Activated T-helper 1 cell treated with anti-CD3 and anti-CD28 coated beads, Interleukin-2, amount 50 U/mL, for 16 hours (primary cell): ENCODE data around the gene KAT2B.
"Not testable (repeated sequence)": the region's sequence is repeated elsewhere in the genome, so short reads cannot be mapped to it uniquely, and the experiment has no call there.

Experiments
- DNase-seq, 2 donors: peaks; one replicate each; pipeline ENCODE4 v3.0.0-alpha.2; 2020; ENCODE audit warnings: low read depth in 1 of 2, low spot score in 1 of 2

Gene KAT2B

DNA sequence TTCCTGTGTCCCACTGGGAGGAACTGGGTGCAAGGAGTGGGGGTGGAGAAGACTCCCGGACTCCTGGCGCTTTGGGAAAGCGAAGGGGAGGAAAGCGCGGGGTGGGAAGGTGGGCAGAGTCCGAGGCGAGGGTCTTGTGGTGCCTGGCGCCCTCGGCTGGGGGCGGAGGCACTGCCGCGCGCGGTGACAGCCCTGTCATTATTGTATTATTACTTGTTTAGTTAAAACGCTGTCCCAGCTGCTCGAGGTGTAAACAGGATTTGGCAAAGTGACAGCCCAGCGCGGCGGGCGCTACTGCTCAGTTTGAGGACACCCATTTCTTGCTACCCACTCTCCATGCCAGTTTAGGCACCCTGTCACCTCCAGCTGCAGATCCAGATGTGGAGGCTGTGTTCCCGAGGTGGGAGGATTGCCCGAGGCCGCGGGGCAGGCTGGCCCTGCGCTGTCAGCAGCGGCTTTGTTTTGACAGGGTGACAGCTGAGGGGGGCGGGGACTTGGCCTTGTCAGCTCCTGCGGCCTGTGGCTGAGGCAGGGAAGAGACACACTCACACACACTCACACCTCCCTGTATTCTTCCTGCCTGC lies 1.0 kb downstream of the KAT2B start:
- peak; percentile 46 to 51 for DNase-seq

DNA sequence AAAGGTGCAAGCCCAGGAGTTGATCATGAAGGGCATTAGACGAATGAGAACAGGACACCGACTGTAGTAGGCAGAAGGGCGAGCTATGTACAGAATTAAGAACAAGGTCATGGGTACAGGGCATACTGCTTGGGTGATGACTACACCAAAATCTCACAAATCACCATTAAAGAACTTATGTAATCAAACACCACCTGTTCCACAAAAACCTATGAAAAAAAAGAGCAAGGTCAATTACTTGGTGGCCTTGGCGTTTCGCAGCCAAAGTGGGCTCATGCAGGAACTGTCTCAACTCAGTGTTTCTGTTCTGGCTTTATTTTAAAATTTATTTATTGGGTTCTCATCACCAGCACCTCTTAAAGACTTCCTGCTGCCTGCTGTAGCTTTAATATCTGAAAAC lies 2.1 kb downstream of the KAT2B start:
- no peak for DNase-seq

DNA sequence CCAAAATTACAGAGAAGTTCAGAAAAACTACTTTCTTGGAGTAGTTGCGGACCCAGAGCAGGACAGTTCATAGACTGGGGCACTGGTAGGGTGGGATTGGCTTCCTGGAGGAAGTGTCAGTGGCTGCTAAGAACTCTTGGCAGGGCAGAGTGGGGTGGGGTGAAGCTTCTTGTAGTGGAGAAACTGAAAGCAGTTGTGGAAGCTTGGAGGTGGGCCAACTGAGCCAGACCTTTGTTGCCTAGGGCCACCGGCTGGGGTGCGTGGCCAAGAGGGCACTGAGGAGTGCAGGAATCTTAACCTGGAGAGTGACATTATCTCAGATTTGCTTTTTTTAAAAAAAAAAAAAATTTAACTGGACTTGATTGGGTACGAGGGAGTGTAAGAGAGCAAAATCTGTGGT lies 3.1 kb downstream of the KAT2B start:
- DNase-seq, result peak; percentile 18 to 19

DNA sequence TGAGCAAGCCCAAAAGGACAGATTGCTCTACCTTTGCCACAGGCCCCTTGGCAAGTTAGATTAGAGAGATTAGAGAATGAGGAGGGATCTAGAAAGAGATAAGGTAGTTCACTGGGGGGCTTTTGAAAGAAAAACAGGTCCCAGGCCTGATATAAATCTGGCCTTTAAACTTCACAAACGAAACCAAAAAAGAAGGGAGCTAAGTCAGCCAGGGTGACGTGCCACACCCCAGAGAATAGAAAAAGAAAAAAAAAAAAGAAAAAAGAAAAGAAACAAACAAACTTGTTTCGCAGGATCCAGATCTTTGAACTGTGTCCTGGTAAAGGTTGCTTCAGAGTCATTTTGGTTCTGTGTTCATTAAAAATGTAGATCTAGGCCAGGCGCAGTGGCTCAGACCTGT lies 3.6 kb downstream of the KAT2B start:
- no peak for DNase-seq

GRCh38 chr3:20045141-20045540 lies 4.9 kb downstream of the KAT2B start:
- not testable (repeated sequence) for DNase-seq

DNA sequence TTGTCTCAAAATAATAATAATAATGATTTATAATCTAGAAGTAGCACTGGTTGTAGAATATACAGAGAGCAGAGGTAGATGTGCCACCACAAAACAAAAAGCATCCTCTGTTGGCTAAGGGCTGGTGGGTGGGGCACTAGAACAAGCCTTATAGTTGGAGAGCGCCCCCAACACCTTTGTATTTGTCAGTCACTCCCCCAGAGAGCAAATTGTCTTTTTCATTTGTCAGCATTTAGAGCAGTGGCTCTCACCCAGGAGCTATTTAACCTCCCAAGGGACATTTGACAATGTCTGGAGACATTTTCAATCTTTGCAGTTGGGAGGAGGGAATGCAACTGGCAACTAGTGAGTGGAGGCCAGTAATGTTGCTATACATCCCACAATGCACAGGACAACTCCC lies 6.3 kb downstream of the KAT2B start:
- no peak for DNase-seq

DNA sequence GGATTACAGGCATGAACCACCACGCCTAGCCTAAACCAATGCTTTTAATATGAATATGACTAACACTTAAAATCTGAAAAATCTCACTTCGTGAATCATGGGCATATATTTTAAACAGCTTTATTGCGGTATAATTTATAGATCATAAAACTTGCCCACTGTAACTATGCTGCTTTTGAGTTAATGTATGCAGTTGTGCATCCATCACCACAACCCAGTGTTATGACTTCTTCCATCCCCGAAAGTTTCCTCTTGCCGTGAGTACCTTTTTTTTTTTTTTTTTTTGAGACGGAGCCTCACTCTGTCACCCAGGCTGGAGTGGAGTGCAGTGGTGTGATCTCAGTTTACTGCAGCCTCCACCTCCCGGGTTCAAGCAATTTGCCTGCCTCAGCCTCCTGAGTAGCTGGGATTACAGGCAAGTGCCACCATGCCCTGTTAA lies 7.1 kb downstream of the KAT2B start:
- no peak for DNase-seq

GRCh38 chr3:20047976-20048883 lies 8.0 kb downstream of the KAT2B start:
- no peak for DNase-seq

- no peak for DNase-seq
These were observed 11.0 kb downstream of the KAT2B start for GRCh38 chr3:20051123-20051806.

GRCh38 chr3:20052851-20053250 lies 12.6 kb downstream of the KAT2B start:
- no peak for DNase-seq

DNA sequence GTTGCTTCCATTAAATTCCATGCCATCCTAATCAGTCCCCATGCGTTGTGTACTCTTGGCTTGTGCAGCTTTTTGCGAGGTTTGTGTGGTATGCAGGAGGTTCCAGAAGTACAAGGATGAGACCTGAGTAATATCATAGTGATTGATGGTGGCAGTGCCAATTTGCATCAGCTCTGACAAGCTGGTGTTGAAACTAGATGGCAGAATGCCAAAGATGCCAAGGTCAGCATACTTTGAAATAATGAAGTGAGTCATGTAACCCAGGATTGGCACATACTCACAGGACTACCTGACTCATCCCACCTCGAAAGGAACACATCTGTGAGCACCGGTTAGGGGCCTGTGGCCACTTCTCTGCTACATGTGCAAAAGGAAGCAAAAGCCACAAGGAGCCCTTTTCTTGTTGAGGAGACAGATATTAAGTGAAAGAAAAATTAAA lies 14.3 kb downstream of the KAT2B start:
- DNase-seq, result peak; percentile 20 to 55

DNA sequence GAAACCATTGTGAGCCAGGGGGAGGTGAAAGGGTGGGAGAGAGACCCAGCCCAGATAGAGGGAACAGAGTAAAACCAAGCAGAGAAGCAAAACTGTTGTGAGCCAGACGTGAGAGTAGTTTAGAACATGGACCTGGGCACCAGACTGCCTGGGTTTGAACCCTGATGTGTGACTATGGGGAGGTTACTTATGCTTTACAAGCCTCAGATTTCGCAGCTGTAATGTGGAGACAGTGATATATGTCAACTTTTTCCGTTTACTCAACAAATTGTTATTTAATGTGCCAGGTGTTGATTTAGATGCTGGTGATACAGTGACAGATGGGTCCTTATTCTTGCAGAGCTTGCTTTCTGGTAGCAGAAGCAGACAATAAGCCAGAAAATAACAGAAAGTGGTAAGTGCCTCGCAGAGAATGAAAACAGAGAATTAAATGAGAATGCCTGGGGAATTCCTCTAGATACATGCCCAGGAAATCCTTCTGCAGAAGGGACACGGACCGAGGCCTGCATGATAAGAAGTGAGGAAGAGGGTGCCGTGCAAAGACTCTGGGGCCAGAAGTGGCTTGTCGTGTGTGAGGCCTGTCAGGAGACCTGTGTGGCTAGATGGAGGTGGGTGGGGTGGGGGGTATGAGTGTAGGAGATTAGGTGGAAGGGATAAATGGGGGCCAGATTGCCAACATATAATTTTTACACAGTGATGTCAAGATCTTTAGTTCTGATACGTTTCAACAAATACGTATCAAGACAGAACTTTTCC lies 15.0 kb downstream of the KAT2B start:
- DNase-seq, result no peak

DNA sequence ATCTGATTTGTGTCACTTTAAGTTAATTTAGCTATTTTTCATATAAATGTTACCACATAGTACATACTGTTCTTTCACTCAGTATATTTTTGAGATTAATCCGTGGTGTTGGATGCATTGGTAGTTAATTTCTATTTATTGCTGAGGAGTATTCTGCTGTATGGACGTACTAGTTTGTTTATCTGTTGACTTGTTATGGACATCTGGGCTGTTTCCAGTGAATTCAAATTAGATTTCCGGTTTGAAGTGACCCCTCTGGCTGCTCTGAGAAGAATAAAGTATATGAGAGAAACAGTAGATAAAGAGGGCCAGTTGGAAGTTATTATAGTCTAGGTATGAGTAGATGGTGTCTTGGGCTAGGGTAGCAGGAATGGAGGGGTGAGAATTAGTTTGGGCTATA lies 15.6 kb downstream of the KAT2B start:
- no peak for DNase-seq

- DNase-seq, result no peak
These were observed 16.7 kb downstream of the KAT2B start for GRCh38 chr3:20056725-20057611.

- no peak for DNase-seq
These were observed 17.4 kb downstream of the KAT2B start for GRCh38 chr3:20057612-20058180.

GRCh38 chr3:20059929-20060328 lies 19.7 kb downstream of the KAT2B start:
- DNase-seq, result no peak

DNA sequence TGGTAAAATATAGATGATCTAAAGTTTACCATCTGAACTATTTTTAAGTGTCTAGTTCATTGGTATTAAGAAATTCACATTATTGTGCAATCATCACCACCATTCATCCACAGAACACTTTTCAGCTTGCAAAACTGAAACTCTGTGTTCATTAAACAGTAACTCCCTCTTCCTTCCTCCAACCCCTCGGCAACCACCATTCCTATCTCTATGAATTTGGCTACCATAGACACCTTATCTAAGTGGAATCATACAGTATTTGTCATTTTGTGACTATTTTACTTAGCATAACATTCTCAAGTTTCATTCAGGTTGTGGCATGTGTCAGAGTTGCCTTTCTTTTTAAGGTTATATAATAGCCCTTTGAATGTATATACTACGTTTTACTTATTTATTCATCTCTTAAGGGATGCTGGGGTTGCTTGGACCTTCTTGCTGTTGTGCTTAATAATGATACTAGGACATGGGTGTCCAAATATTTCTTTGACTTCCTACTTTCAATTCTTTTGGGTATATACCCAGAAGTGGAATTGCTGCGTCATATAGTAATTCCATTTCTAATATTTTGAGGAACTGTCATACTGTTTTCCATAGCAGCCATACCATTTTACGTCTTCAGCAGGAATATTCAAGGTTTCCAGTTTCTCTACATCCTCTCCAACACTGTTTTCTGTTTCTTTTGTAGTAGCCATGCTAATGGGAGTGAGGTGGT lies 20.9 kb downstream of the KAT2B start:
- DNase-seq, result no peak

- no peak for DNase-seq
These were observed 22.8 kb downstream of the KAT2B start for GRCh38 chr3:20062996-20063395.

DNA sequence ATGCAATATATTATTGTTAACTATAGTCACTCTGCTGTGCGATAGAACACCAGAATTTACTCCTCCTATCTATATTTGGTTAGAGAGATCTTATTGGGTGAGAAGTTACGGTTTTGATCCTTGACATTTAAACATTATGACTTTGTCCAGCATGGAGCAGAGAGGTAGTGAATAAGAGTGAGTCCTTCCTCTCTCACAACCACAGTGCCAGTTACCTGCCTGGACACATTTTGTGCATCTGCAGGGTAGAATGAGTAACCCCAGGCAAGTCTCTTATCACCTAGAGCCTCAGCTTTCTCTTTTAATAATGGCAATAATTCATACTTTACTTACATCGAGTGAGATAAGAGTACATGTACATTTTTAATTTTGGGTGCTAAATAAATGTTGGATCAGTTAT lies 24.1 kb downstream of the KAT2B start:
- DNase-seq, result no peak
